Esophagus squamous epithelium (tissue), 5 donors: ENCODE measurements around the gene ZNF415. TPM values are rescaled to one million over a fixed set of nuclear protein-coding genes. Genes with fewer than 3 reads are reported as not detected.

Source experiments
- DNase-seq: peaks from one replicate; lab custom pipeline; 2025; lab: John Stamatoyannopoulos, UW
- H3K27ac ChIP-seq, 4 donors: fragments of 200-600 bp; sonication (generic); one replicate each; pipeline ENCODE4 v1.5.1; 2016 to 2019; ENCODE audit warnings: mild to moderate bottlenecking in 1 of 4
- H3K27me3 ChIP-seq, 4 donors: fragments of 200-600 bp; sonication (generic); 1 replicate in 3 of 4; 2 replicates in 1 of 4; pipeline versions ENCODE4 v1.5.1 to v1.6.0; 2017 to 2021; ENCODE audit warnings: antibody characterized with exemption in 1 of 4
- H3K36me3 ChIP-seq, 3 donors: fragments of 200-600 bp; sonication (generic); one replicate each; pipeline ENCODE4 v1.5.1; 2016 to 2019
- H3K4me1 ChIP-seq, 3 donors: fragments of 200-600 bp; sonication (generic); one replicate each; pipeline ENCODE4 v1.5.1; 2017 to 2019
- H3K4me3 ChIP-seq, 4 donors: fragments of 200-600 bp; sonication (generic); 1 replicate in 3 of 4; 2 replicates in 1 of 4; pipeline ENCODE4 v1.5.1; 2016 to 2019; ENCODE audit warnings: mild to moderate bottlenecking in 2 of 4, moderate library complexity in 1 of 4
- H3K9me3 ChIP-seq, 3 donors: fragments of 200-600 bp; sonication (generic); one replicate each; pipeline ENCODE4 v1.5.1; 2016 to 2019
- CTCF ChIP-seq, 6 experiments: fragments of 450-650 bp in 4 of 6; fragments of 200-600 bp in 2 of 6; sonication (generic) in 2 of 6; IDR thresholded peaks; one replicate each; pipeline ENCODE4 v1.5.1; 2016 to 2019; ENCODE audit warnings: antibody characterized with exemption in 6 of 6, mild to moderate bottlenecking in 4 of 6, moderate library complexity in 4 of 6
- POLR2A ChIP-seq, 4 donors: fragments of 450-650 bp; IDR thresholded peaks; one replicate each; pipeline ENCODE4 v1.6.1; 2017; ENCODE audit warnings: antibody characterized with exemption in 4 of 4, mild to moderate bottlenecking in 4 of 4, moderate library complexity in 3 of 4
- WGBS, 2 donors: methylation state at CpG; one replicate each; pipeline ENCODE4 v1.1.5; 2018; 5-methylcytosine and 5-hydroxymethylcytosine counted together
- intact Hi-C: fragments of 100-400 bp; cut with DNase I; formaldehyde crosslinking; loops from one replicate; pipeline ENCODE4 v1.15.0; 2022
- total RNA-seq, 4 donors: library from RNA; depleted of rRNA; stranded (reverse); fragments of >200 nt; gene quantifications; one replicate each; pipeline ENCODE4 v1.1.0, GENCODE V29; 2016
- donor health status: DM: yes; HTN: yes; CAD: no.

Gene ZNF415
- total RNA-seq = 1 to 10 TPM in 2 of 4 donors, under 1 TPM in 2; 0.26 to 4.6 (median 1.3) TPM

GRCh38 chr19:53132141-53132991 lies at the start of gene ZNF415:
Gene ZNF415, minus strand, starts transcription at chr19:53132910. Its CDS starts 10,234 bp downstream, at chr19:53122676.
- H3K36me3 ChIP-seq = no peaks in the 10 kb centered on the region
- peaks cover 0 to 37% (median 4%) of the 10 kb centered on the region in 3 donors for H3K9me3 ChIP-seq
- peak within 1 kb of the TSS; percentile 38 to 77 (median 72) for H3K27ac ChIP-seq
- peaks cover 0 to 19% (median 0%) of the 10 kb centered on the region in 3 donors for H3K4me1 ChIP-seq
- intact Hi-C loops = no loop called here
- no peaks in the 10 kb centered on the region for H3K27me3 ChIP-seq
- no peak for DNase-seq
- TF ChIP-seq CTCF (IDR thresholded peaks at IDR 0.05) = peak in 1 of 6 experiments; percentile 9
- TF ChIP-seq POLR2A (IDR thresholded peaks at IDR 0.05) = no peak
- WGBS, 2 donors = 4 to 7% methylated on average over 32 to 33 of the region's 51 CpGs
- peak within 1 kb of the TSS; percentile 36 to 66 (median 60) for H3K4me3 ChIP-seq

- DNase-seq = no peak
- no peak overlapping the region for H3K4me3 ChIP-seq
- intact Hi-C loops = no loop called here
- no peak for TF ChIP-seq POLR2A (IDR thresholded peaks at IDR 0.05)
- H3K36me3 ChIP-seq = peaks cover 0 to 40% (median 4%) of the 10 kb centered on the region in 3 donors
- 87 to 93% methylated on average over 10 of the region's 10 CpGs for WGBS, 2 donors
- H3K4me1 ChIP-seq = no peaks in the 10 kb centered on the region
- H3K27me3 ChIP-seq = no peaks in the 10 kb centered on the region
- H3K9me3 ChIP-seq = peaks cover 0 to 25% (median 0%) of the 10 kb centered on the region in 3 donors
- H3K27ac ChIP-seq = no peak overlapping the region
Observed at GRCh38 chr19:53182202-53182601, 49.5 kb upstream of the ZNF415 start.

- Histone ChIP-seq H3K27ac (no peak overlapping the region), H3K4me1 (no peaks in the 10 kb centered on the region), H3K27me3 (no peaks in the 10 kb centered on the region), H3K9me3 (peaks cover 0 to 43% (median 15%) of the 10 kb centered on the region in 3 donors), H3K4me3 (no peak overlapping the region), H3K36me3 (peaks cover 0 to 44% (median 4%) of the 10 kb centered on the region in 3 donors)
- WGBS, 2 donors = 87 to 89% methylated on average over 5 of the region's 5 CpGs
- no peak for DNase-seq
- intact Hi-C loops = no loop called here
- TF ChIP-seq CTCF (IDR thresholded peaks at IDR 0.05) (no peak), POLR2A (IDR thresholded peaks at IDR 0.05) (no peak)
Observed at GRCh38 chr19:53177986-53178385, 45.3 kb upstream of the ZNF415 start.

DNA sequence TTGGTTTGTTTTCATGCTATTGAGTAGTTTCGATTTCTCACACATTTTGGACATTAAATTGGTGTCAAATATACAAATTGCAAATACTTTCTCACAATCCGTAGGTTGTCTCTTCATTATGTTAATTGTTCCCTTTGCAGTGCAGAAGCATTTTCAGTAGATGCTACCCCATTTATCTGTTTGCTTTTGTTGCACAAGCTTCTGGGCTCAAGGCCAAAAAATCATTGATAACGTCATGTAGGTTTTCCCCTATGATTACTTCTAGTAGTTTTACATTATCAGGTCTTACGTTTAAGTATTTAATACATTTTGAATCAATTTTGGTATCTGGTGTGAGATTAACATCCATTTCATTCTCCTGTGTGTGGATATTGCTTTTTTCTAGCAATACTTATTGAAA lies 40.2 kb upstream of the ZNF415 start:
- DNase-seq = no peak
- TF ChIP-seq POLR2A (IDR thresholded peaks at IDR 0.05) = no peak
- no peak for TF ChIP-seq CTCF (IDR thresholded peaks at IDR 0.05)
- Histone ChIP-seq H3K27me3 (no peaks in the 10 kb centered on the region), H3K4me3 (no peak overlapping the region), H3K36me3 (peaks cover 0 to 11% (median 0%) of the 10 kb centered on the region in 3 donors), H3K4me1 (no peaks in the 10 kb centered on the region), H3K9me3 (peaks cover 0 to 56% (median 27%) of the 10 kb centered on the region in 3 donors), H3K27ac (no peak overlapping the region)
- 52 to 60% methylated on average over 4 of the region's 4 CpGs for WGBS, 2 donors
- intact Hi-C loops = no loop called here

- no peak for TF ChIP-seq CTCF (IDR thresholded peaks at IDR 0.05)
- TF ChIP-seq POLR2A (IDR thresholded peaks at IDR 0.05) = no peak
- DNase-seq = no peak
- no peaks in the 10 kb centered on the region for H3K27me3 ChIP-seq
- H3K27ac ChIP-seq = no peak overlapping the region
- H3K9me3 ChIP-seq = peaks cover 0 to 79% (median 39%) of the 10 kb centered on the region in 3 donors
- no peak overlapping the region for H3K4me3 ChIP-seq
- WGBS, 2 donors = 85 to 86% methylated on average over 3 of the region's 3 CpGs
- H3K36me3 ChIP-seq = peaks cover 0 to 18% (median 0%) of the 10 kb centered on the region in 3 donors
- no peaks in the 10 kb centered on the region for H3K4me1 ChIP-seq
- intact Hi-C loops = no loop called here
Observed at GRCh38 chr19:53165691-53166091, 33.0 kb upstream of the ZNF415 start.
